Mesenchymal stem cell (in vitro differentiated cells and primary cell): Measurements from ENCODE around the gene OMA1.

Source experiments
- DNase-seq: peaks from one replicate; pipeline ENCODE4 v3.0.0-alpha.2; 2013
- H2AFZ ChIP-seq: one replicate; pipeline ENCODE4 v1.6.1; 2013; ENCODE audit warnings: low read depth, mild to moderate bottlenecking, control low read depth, inconsistent platforms, low read length, moderate library complexity
- H2AK5ac ChIP-seq: 2 replicates; pipeline ENCODE4 v1.6.1; 2013; ENCODE audit warnings: low read length, moderate library complexity, mild to moderate bottlenecking, inconsistent platforms; ENCODE audit not compliant: severe bottlenecking
- H2BK120ac ChIP-seq: one replicate; pipeline ENCODE4 v1.6.1; 2013; ENCODE audit warnings: low read depth, mild to moderate bottlenecking, inconsistent platforms, low read length, moderate library complexity
- H2BK12ac ChIP-seq, 2 experiments: one replicate each; pipeline ENCODE4 v1.6.1; 2013; ENCODE audit warnings: inconsistent platforms in 2 of 2, low read length in 2 of 2, mild to moderate bottlenecking in 2 of 2, moderate library complexity in 2 of 2, control low read depth in 1 of 2
- H2BK15ac ChIP-seq: one replicate; pipeline ENCODE4 v1.6.1; 2013; ENCODE audit warnings: mild to moderate bottlenecking, low read depth, inconsistent platforms; ENCODE audit not compliant: poor library complexity, severe bottlenecking
- H2BK5ac ChIP-seq: 2 replicates; pipeline ENCODE4 v1.6.1; 2013; ENCODE audit warnings: low read depth, mild to moderate bottlenecking, low read length, control low read depth, inconsistent platforms; ENCODE audit not compliant: poor library complexity, severe bottlenecking
- H3K14ac ChIP-seq, 2 experiments: one replicate each; pipeline ENCODE4 v1.6.1; 2013; ENCODE audit warnings: inconsistent platforms in 2 of 2, low read length in 2 of 2, control low read depth in 1 of 2, mild to moderate bottlenecking in 1 of 2, moderate library complexity in 1 of 2
- H3K18ac ChIP-seq, 2 experiments: one replicate each; pipeline ENCODE4 v1.6.1; 2013; ENCODE audit warnings: inconsistent platforms in 2 of 2, low read length in 2 of 2, control low read depth in 1 of 2, low read depth in 1 of 2, mild to moderate bottlenecking in 1 of 2
- H3K23ac ChIP-seq, 2 experiments: one replicate each; pipeline ENCODE4 v1.6.1; 2013; ENCODE audit warnings: inconsistent platforms in 2 of 2, low read length in 2 of 2, mild to moderate bottlenecking in 2 of 2, moderate library complexity in 2 of 2, control low read depth in 1 of 2
- H3K27ac ChIP-seq: 2 replicates; pipeline ENCODE4 v1.5.1; 2013; ENCODE audit warnings: mild to moderate bottlenecking, moderate library complexity, low read length, control low read depth, inconsistent platforms; ENCODE audit not compliant: poor library complexity, severe bottlenecking
- H3K27me3 ChIP-seq, 2 experiments: 2 replicates each; pipeline versions ENCODE4 v1.6.1 to v1.7.0; 2013; ENCODE audit warnings: low read length in 2 of 2, mild to moderate bottlenecking in 2 of 2, moderate library complexity in 2 of 2, control low read depth in 1 of 2, inconsistent platforms in 1 of 2; ENCODE audit not compliant: control insufficient read depth in 1 of 2, insufficient read depth in 1 of 2
- H3K36me3 ChIP-seq, 2 experiments: 2 replicates each; pipeline versions ENCODE4 v1.6.1 to v1.7.0; 2013; ENCODE audit warnings: low read length in 2 of 2, control low read depth in 1 of 2, inconsistent platforms in 1 of 2, low read depth in 1 of 2, mild to moderate bottlenecking in 1 of 2; ENCODE audit not compliant: insufficient read depth in 2 of 2, control insufficient read depth in 1 of 2
- H3K4ac ChIP-seq, 2 experiments: one replicate each; pipeline ENCODE4 v1.6.1; 2013; ENCODE audit warnings: inconsistent platforms in 2 of 2, low read length in 2 of 2, mild to moderate bottlenecking in 2 of 2, moderate library complexity in 2 of 2, control low read depth in 1 of 2, low read depth in 1 of 2
- H3K4me1 ChIP-seq: 2 replicates; pipeline ENCODE4 v1.6.1; 2013; ENCODE audit warnings: low read depth, low read length, control low read depth; ENCODE audit not compliant: control insufficient read depth, insufficient read depth
- H3K4me2 ChIP-seq: 2 replicates; pipeline ENCODE4 v1.6.1; 2013; ENCODE audit warnings: low read length, mild to moderate bottlenecking, inconsistent platforms; ENCODE audit not compliant: poor library complexity, severe bottlenecking
- H3K4me3 ChIP-seq, 2 experiments: 2 replicates each; pipeline versions ENCODE4 v1.5.1 to v1.7.0; 2013; ENCODE audit warnings: low read length in 2 of 2, mild to moderate bottlenecking in 2 of 2, control low read depth in 1 of 2, low read depth in 1 of 2; ENCODE audit not compliant: insufficient read depth in 1 of 2
- H3K79me1 ChIP-seq: replicated peaks from 2 replicates; pipeline ENCODE4 v1.6.1; 2013; ENCODE audit warnings: mild to moderate bottlenecking, control low read depth, low read length, inconsistent platforms; ENCODE audit not compliant: poor library complexity, severe bottlenecking
- H3K9ac ChIP-seq: 2 replicates; pipeline ENCODE4 v1.7.0; 2013; ENCODE audit warnings: mild to moderate bottlenecking, low read length, moderate library complexity
- H3K9me3 ChIP-seq: 2 replicates; pipeline ENCODE4 v1.7.0; 2013; ENCODE audit warnings: mild to moderate bottlenecking, low read length; ENCODE audit not compliant: control insufficient read depth
- H4K8ac ChIP-seq: one replicate; pipeline ENCODE4 v1.6.1; 2013; ENCODE audit warnings: inconsistent platforms, mild to moderate bottlenecking, low read length, moderate library complexity
- H4K91ac ChIP-seq: one replicate; pipeline ENCODE4 v1.6.1; 2013; ENCODE audit warnings: mild to moderate bottlenecking, low read length, inconsistent platforms
- WGBS: methylation state at CpG from one replicate; pipeline ENCODE4 v1.1.7; 2013; ENCODE audit warnings: mixed read lengths; 5-methylcytosine and 5-hydroxymethylcytosine counted together

Gene OMA1

DNA sequence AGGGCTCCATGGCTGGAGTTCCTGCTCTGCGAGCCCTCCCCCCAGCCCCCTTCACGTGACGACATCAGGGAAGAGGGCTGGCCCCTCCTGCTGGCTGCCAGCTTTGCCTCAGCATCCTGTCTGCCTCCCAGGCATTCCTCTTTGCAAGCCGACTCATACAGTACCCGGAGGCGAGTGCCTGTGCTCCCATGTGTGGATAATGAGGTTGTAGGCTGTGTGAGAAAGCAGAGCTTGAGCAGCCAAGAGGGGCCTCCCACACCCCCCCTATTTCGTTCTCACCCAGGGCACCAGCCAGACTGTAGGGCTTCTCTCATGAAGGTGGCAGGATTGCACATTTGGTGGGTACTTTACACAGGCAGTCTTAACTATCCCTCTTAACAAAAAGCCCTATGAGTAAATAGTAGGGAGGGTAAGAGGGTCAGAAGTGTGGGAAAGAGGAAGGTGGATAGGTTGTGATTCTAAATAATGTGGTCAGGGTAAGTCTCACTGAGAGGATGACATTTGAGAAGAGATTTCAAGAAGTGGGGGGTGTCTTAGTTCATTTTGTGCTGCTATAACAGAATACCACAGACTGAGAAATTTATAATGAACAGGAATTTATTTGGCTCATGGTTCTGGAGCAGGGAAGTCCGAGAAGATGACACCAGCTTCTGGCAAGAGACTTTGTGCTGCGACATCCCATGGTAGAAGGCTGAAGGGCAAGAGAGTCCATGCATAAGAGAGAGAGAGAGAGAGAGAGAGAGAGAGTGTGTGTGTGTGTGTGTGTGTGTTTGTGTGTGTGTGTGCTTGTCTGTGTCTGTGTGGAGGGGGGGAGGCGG is 113.5 kb downstream of the OMA1 start:
- no peak overlapping the region for H3K23ac ChIP-seq

GRCh38 chr1:58431901-58432620 is 114.5 kb downstream of the OMA1 start:
- Histone ChIP-seq H2BK5ac (no peak overlapping the region), H2BK15ac (no peak overlapping the region), H3K4me1 (peaks cover 6% of the 10 kb centered on the region), H3K9ac (no peak overlapping the region), H2AK5ac (peak overlapping the region; percentile 6), H2BK120ac (no peak overlapping the region), H4K8ac (peak overlapping the region; percentile 73), H2AFZ (peak overlapping the region; percentile 60), H3K36me3 (no peaks in the 10 kb centered on the region), H2BK12ac (no peak overlapping the region), H3K9me3 (no peaks in the 10 kb centered on the region), H3K23ac (no peak overlapping the region), H4K91ac (no peak overlapping the region), H3K18ac (peak overlapping the region in 1 of 2 experiments; percentile 21), H3K4ac (no peak overlapping the region), H3K14ac (no peak overlapping the region), H3K27me3 (no peaks in the 10 kb centered on the region), H3K27ac (no peak overlapping the region), H3K4me3 (no peak overlapping the region), H3K4me2 (no peak overlapping the region), H3K79me1 (no peaks in the 10 kb centered on the region)
- WGBS = 86% methylated on average over 5 of the region's 6 CpGs
- no peak for DNase-seq

More for the DNA sequence above, 113.5 kb downstream of the OMA1 start:
- no peak overlapping the region for H3K4me2 ChIP-seq
- H3K27ac ChIP-seq = no peak overlapping the region
- no peaks in the 10 kb centered on the region for H3K27me3 ChIP-seq
- peak overlapping the region in 1 of 2 experiments; percentile 45 for H3K4me3 ChIP-seq
- no peak overlapping the region for H3K14ac ChIP-seq
- H2BK120ac ChIP-seq = no peak overlapping the region
- no peak overlapping the region for H3K4ac ChIP-seq
- WGBS = 32% methylated on average over 5 of the region's 10 CpGs
- H3K18ac ChIP-seq = peak overlapping the region; percentile 1 to 18
- peak overlapping the region; percentile 18 for H4K91ac ChIP-seq
- no peak overlapping the region for H2BK15ac ChIP-seq
- DNase-seq = peak; percentile 55
- H2AK5ac ChIP-seq = no peak overlapping the region
- no peak overlapping the region for H3K9ac ChIP-seq
- H3K4me1 ChIP-seq = peaks cover 6% of the 10 kb centered on the region
- peak overlapping the region in 1 of 2 experiments; percentile 6 for H2BK12ac ChIP-seq
- no peaks in the 10 kb centered on the region for H3K9me3 ChIP-seq
- H4K8ac ChIP-seq = peak overlapping the region; percentile 33
- no peaks in the 10 kb centered on the region for H3K36me3 ChIP-seq
- peak overlapping the region; percentile 60 for H2AFZ ChIP-seq
- no peak overlapping the region for H2BK5ac ChIP-seq
- H3K79me1 ChIP-seq = no peaks in the 10 kb centered on the region
